Hepatocyte (in vitro differentiated cells): ENCODE data around the gene MACROD2. TPM values are rescaled to one million over a fixed set of nuclear protein-coding genes. Genes with fewer than 3 reads are reported as not detected.

ENCODE experiments used
- DNase-seq: peaks from one replicate; pipeline ENCODE4 v3.0.0-alpha.2; 2016; ENCODE audit warnings: low spot score
- H2AFZ ChIP-seq: fragments of 200-600 bp; sonication (generic); 2 replicates; pipeline ENCODE4 v1.6.0; 2016; ENCODE audit warnings: antibody characterized with exemption, mild to moderate bottlenecking
- H3K27ac ChIP-seq: fragments of 200-600 bp; sonication (generic); 2 replicates; pipeline ENCODE4 v1.5.1; 2016; ENCODE audit warnings: mild to moderate bottlenecking
- H3K27me3 ChIP-seq: fragments of 200-600 bp; sonication (generic); 2 replicates; pipeline ENCODE4 v1.6.1; 2016
- H3K36me3 ChIP-seq: fragments of 200-600 bp; sonication (generic); replicated peaks from 2 replicates; pipeline ENCODE4 v1.5.1; 2016; ENCODE audit warnings: low read depth; ENCODE audit not compliant: insufficient read depth
- H3K4me1 ChIP-seq: fragments of 200-600 bp; sonication (generic); 2 replicates; pipeline ENCODE4 v1.5.1; 2016; ENCODE audit warnings: mild to moderate bottlenecking, moderate library complexity; ENCODE audit not compliant: insufficient read depth
- H3K4me2 ChIP-seq: fragments of 200-600 bp; sonication (generic); 2 replicates; pipeline ENCODE4 v1.6.0; 2016
- H3K4me3 ChIP-seq: fragments of 200-600 bp; sonication (generic); 2 replicates; pipeline ENCODE4 v1.5.1; 2016; ENCODE audit warnings: mild to moderate bottlenecking
- H3K79me2 ChIP-seq: fragments of 200-600 bp; sonication (generic); 2 replicates; pipeline ENCODE4 v1.6.0; 2017; ENCODE audit warnings: mild to moderate bottlenecking
- H3K9me2 ChIP-seq: fragments of 200-600 bp; sonication (generic); replicated peaks from 2 replicates; pipeline ENCODE4 v1.6.0; 2017; ENCODE audit warnings: mild to moderate bottlenecking; ENCODE audit not compliant: insufficient read depth
- H3K9me3 ChIP-seq: fragments of 200-600 bp; sonication (generic); 2 replicates; pipeline ENCODE4 v1.5.1; 2016; ENCODE audit warnings: low read depth, mild to moderate bottlenecking
- H4K20me1 ChIP-seq: fragments of 200-600 bp; sonication (generic); 2 replicates; pipeline ENCODE4 v1.6.0; 2016; ENCODE audit warnings: mild to moderate bottlenecking; ENCODE audit not compliant: insufficient read depth, poor library complexity, severe bottlenecking
- CTCF ChIP-seq: fragments of 200-600 bp; sonication (generic); IDR thresholded peaks from 2 replicates; pipeline ENCODE4 v1.5.1; 2016; ENCODE audit warnings: antibody characterized with exemption, mild to moderate bottlenecking; ENCODE audit not compliant: poor library complexity
- EZH2 ChIP-seq: fragments of 200-600 bp; sonication (generic); IDR thresholded peaks from 2 replicates; pipeline ENCODE4 v1.6.1; 2016; ENCODE audit warnings: antibody characterized with exemption, mild to moderate bottlenecking, borderline replicate concordance
- EZH2phosphoT487 ChIP-seq: fragments of 200-600 bp; sonication (generic); IDR thresholded peaks from one replicate; pipeline ENCODE4 v1.6.1; 2018; ENCODE audit warnings: antibody characterized with exemption, mild to moderate bottlenecking, low read depth, moderate library complexity; ENCODE audit not compliant: unreplicated experiment, severe bottlenecking
- WGBS: methylation state at CpG from one replicate; pipeline ENCODE4 v1.1.6; 2016; ENCODE audit warnings: low lambda C conversion rate; ENCODE audit errors: missing lambda C conversion rate; 5-methylcytosine and 5-hydroxymethylcytosine counted together
- polyA plus RNA-seq: library from polyadenylated mRNA; unstranded; fragments of >200 nt; fragmentation: Nextera tagmentation; extraction: Ambion mirVana; gene quantifications from 2 replicates; pipeline ENCODE4 v1.2.1, GENCODE V29; 2016
- total RNA-seq: library from RNA; depleted of rRNA; stranded (reverse); fragments of >200 nt; gene quantifications from 2 replicates; pipeline ENCODE4 v1.2.3, GENCODE V29; 2014

The MACROD2 gene
- total and polyA plus RNA-seq, 2 experiments from 2014 or later: 2.4 to 3.1 TPM

- 82% methylated on average over 4 of the region's 4 CpGs for WGBS
These were observed 1923.8 kb downstream of the MACROD2 start for GRCh38 chr20:15919118-15919517.

GRCh38 chr20:15921930-15922329 lies 1926.6 kb downstream of the MACROD2 start:
- TF ChIP-seq CTCF (no peak), EZH2phosphoT487 (no peak), EZH2 (no peak)
- no peaks in the 10 kb centered on the region for H3K36me3 ChIP-seq
- H3K4me3 ChIP-seq: no peak overlapping the region
- 93% methylated on average over 4 of the region's 4 CpGs for WGBS
- no peaks in the 10 kb centered on the region for H3K9me2 ChIP-seq
- H3K27ac ChIP-seq: no peak overlapping the region
- DNase-seq: no peak
- no peaks in the 10 kb centered on the region for H3K27me3 ChIP-seq
- H2AFZ ChIP-seq: no peak overlapping the region
- H3K4me2 ChIP-seq: no peak overlapping the region
- no peaks in the 10 kb centered on the region for H3K79me2 ChIP-seq
- no peaks in the 10 kb centered on the region for H3K9me3 ChIP-seq
- no peaks in the 10 kb centered on the region for H4K20me1 ChIP-seq
- no peaks in the 10 kb centered on the region for H3K4me1 ChIP-seq

More at GRCh38 chr20:15919118-15919517, 1923.8 kb downstream of the MACROD2 start:
- no peaks in the 10 kb centered on the region for H4K20me1 ChIP-seq
- no peaks in the 10 kb centered on the region for H3K79me2 ChIP-seq
- no peak overlapping the region for H3K27ac ChIP-seq
- no peaks in the 10 kb centered on the region for H3K9me2 ChIP-seq
- H3K4me3 ChIP-seq: no peak overlapping the region
- H3K9me3 ChIP-seq: no peaks in the 10 kb centered on the region
- no peak overlapping the region for H2AFZ ChIP-seq
- DNase-seq: no peak
- TF ChIP-seq CTCF (no peak), EZH2 (no peak), EZH2phosphoT487 (no peak)
- peaks cover 3% of the 10 kb centered on the region for H3K4me1 ChIP-seq
- H3K4me2 ChIP-seq: no peak overlapping the region
- no peaks in the 10 kb centered on the region for H3K36me3 ChIP-seq
- no peaks in the 10 kb centered on the region for H3K27me3 ChIP-seq

GRCh38 chr20:15922556-15922955 lies 1927.2 kb downstream of the MACROD2 start:
- H3K27ac ChIP-seq: no peak overlapping the region
- no peaks in the 10 kb centered on the region for H3K27me3 ChIP-seq
- no peaks in the 10 kb centered on the region for H3K4me1 ChIP-seq
- TF ChIP-seq CTCF (no peak), EZH2 (no peak), EZH2phosphoT487 (no peak)
- H3K79me2 ChIP-seq: no peaks in the 10 kb centered on the region
- H3K4me3 ChIP-seq: no peak overlapping the region
- no peak for DNase-seq
- no peaks in the 10 kb centered on the region for H3K9me2 ChIP-seq
- no peaks in the 10 kb centered on the region for H4K20me1 ChIP-seq
- 100% methylated on average over 1 of the region's 1 CpG for WGBS
- no peaks in the 10 kb centered on the region for H3K9me3 ChIP-seq
- H3K36me3 ChIP-seq: no peaks in the 10 kb centered on the region
- H3K4me2 ChIP-seq: no peak overlapping the region
- H2AFZ ChIP-seq: no peak overlapping the region

GRCh38 chr20:15923030-15923776 lies 1927.9 kb downstream of the MACROD2 start:
- Histone ChIP-seq H3K36me3 (no peaks in the 10 kb centered on the region), H3K27ac (no peak overlapping the region), H3K4me1 (peaks cover 3% of the 10 kb centered on the region), H3K79me2 (no peaks in the 10 kb centered on the region), H3K4me2 (no peak overlapping the region), H3K9me2 (no peaks in the 10 kb centered on the region), H4K20me1 (no peaks in the 10 kb centered on the region), H2AFZ (no peak overlapping the region), H3K9me3 (no peaks in the 10 kb centered on the region), H3K4me3 (no peak overlapping the region), H3K27me3 (no peaks in the 10 kb centered on the region)
- no peak for DNase-seq
- TF ChIP-seq CTCF (no peak), EZH2phosphoT487 (no peak), EZH2 (no peak)
- WGBS: 97% methylated on average over 8 of the region's 8 CpGs
